Heart left ventricle (tissue), 16 donors: ENCODE results near the gene SYNGR1. TPM values are rescaled to one million over a fixed set of nuclear protein-coding genes. Genes with fewer than 3 reads are reported as not detected.

Source experiments
- ATAC-seq, 4 donors: fragments of 200-7000 bp; cut with Tn5 transposase; one replicate each; pipeline ENCODE4 v1.9.1; 2020 to 2022; ENCODE audit warnings: moderate library complexity in 4 of 4, mild to moderate bottlenecking in 3 of 4, moderate number of reproducible peaks in 1 of 4
- DNase-seq, 5 donors: peaks; one replicate each; pipeline ENCODE4 v3.0.0-alpha.2; 2020
- H3K27ac ChIP-seq, 12 donors: fragments of 200-600 bp; sonication (generic) in 4 of 12; one replicate each; pipeline versions ENCODE4 v1.5.0 to v1.8.0; 2016 to 2022; ENCODE audit warnings: mild to moderate bottlenecking in 2 of 12
- H3K27me3 ChIP-seq, 9 donors: fragments of 200-600 bp; sonication (generic) in 2 of 9; one replicate each; pipeline versions ENCODE4 v1.5.1 to v1.8.0; 2016 to 2022; ENCODE audit warnings: mild to moderate bottlenecking in 3 of 9
- H3K36me3 ChIP-seq, 9 donors: fragments of 200-600 bp; sonication (generic) in 2 of 9; one replicate each; pipeline versions ENCODE4 v1.5.0 to v1.8.0; 2018 to 2022; ENCODE audit warnings: mild to moderate bottlenecking in 2 of 9
- H3K4me1 ChIP-seq, 12 donors: fragments of 200-600 bp; sonication (generic) in 4 of 12; one replicate each; pipeline versions ENCODE4 v1.5.0 to v1.8.0; 2016 to 2022; ENCODE audit warnings: mild to moderate bottlenecking in 3 of 12
- H3K4me3 ChIP-seq, 12 donors: fragments of 200-600 bp; sonication (generic) in 4 of 12; one replicate each; pipeline versions ENCODE4 v1.5.0 to v1.8.0; 2017 to 2022; ENCODE audit warnings: mild to moderate bottlenecking in 9 of 12, moderate library complexity in 4 of 12
- H3K9me3 ChIP-seq, 12 donors: fragments of 200-600 bp; sonication (generic) in 4 of 12; one replicate each; pipeline versions ENCODE4 v1.5.0 to v1.8.0; 2016 to 2022; ENCODE audit warnings: mild to moderate bottlenecking in 1 of 12
- POLR2A ChIP-seq, 2 donors: fragments of 450-650 bp; IDR thresholded peaks; one replicate each; pipeline ENCODE4 v1.6.1; 2017; ENCODE audit warnings: antibody characterized with exemption in 2 of 2, mild to moderate bottlenecking in 2 of 2, moderate library complexity in 2 of 2
- WGBS, 4 donors: extraction: QIAGEN DNeasy Blood & Tissue Kit in 2 of 4; methylation state at CpG; one replicate each; pipeline versions ENCODE4 v1.1.5 to v1.1.7; 2013 to 2018; 5-methylcytosine and 5-hydroxymethylcytosine counted together
- intact Hi-C, 10 donors: fragments of 100-400 bp; cut with DNase I; formaldehyde crosslinking; loops; one replicate each; pipeline versions ENCODE4 v1.11.1 to v1.14.2; 2022
- polyA plus RNA-seq, 2 donors: library from polyadenylated mRNA; stranded (reverse); fragments of 200-250 nt; gene quantifications; one replicate each; pipeline ENCODE4 v1.2.3, GENCODE V29; 2013
- total RNA-seq, 9 donors: library from RNA; depleted of rRNA in 2 of 9; stranded (reverse); fragments of >200 nt in 2 of 9; fragmentation: NEBNext Ultra II Directional in 3 of 9; extraction: Animal tissue kit (Norgen Biotek cat#: 25700) in 3 of 9; gene quantifications; one replicate each; pipeline versions ENCODE4 v1.1.0 to v1.2.4, GENCODE V29; 2016 to 2023
- TF ChIP-seq, protein P1 (sequence below), 12 donors: fragments of 200-600 bp; sonication (generic) in 4 of 12; IDR thresholded peaks; one replicate each; pipeline versions ENCODE4 v1.5.0 to v1.8.0; 2018 to 2022; ENCODE audit warnings: antibody characterized with exemption in 12 of 12, mild to moderate bottlenecking in 5 of 12
- donor health status: ischemic (EF 13 %, LVEDD 7.1; RV severe dilation, severe dysfunction).
- donor health status: healthy with polysubstance abuse.
- donor health status: DM: no; HTN: yes; CAD: no.
- donor health status: DM: no; HTN: no; CAD: no.
- donor health status: ischemic (EF 25% LVEDD 6.9; RV normal size, moderate dysfunction).
- donor health status: ischemic (EF 25% LVEDD 5.7; RV mildly dilated, moderate dysfunction).
- donor health status: healthy.
- donor health status: DM: yes; HTN: yes; CAD: no.
- donor health status: ischemic (EF 35%, LVEDD 5.7; RV mildly dilated, moderate dysfunction).
- donor health status: nonischemic (EF 11% LVEDD 7.7; RV severe dilation, severe dysfunction).
- donor health status: DM: yes; HTN: yes; CAD: no.
- donor health status: PGD.
- donor health status: ischemic (EF 29% LVEDD 5.4; RV normal size, mild dysfunction).
- donor health status: nonischemic (EF 23%, LVEDD 6.1; RV moderate dilation, normal function).

The SYNGR1 gene
- total and polyA plus RNA-seq, 11 donors = 20.0 to 49.9 (median 39.3) TPM

DNA sequence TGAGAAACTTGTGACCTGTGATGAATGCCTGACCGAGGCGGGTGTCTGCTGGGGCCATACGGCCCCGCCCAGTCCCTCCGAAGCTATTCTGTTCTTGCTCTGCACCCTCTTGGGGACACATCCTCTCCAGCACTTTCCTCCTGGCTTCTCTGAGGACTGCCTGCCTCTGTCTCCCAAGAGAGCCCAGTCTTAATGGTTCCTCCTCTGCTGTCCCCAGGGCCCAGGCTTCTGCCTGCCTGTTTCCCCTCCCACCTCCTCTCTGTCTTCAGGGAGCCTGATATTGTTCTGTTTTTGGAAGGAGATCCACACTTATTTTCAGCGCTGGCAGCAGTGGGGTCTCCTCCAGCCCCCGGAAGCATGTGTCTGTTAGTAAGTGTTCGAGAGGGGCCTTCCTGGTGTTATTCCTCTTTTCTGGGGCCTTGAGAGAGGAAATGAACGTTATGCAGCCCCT lies 18.7 kb downstream of the SYNGR1 start:
- peaks cover 0 to 27% (median 6%) of the 10 kb centered on the region in 12 donors for H3K4me1 ChIP-seq
- peaks cover 0 to 12% (median 0%) of the 10 kb centered on the region in 12 donors for H3K9me3 ChIP-seq
- H3K27ac ChIP-seq = peak overlapping the region in 3 of 12 donors; percentile 1 to 45 (median 16)
- no peak overlapping the region for H3K4me3 ChIP-seq
- no peaks in the 10 kb centered on the region for H3K27me3 ChIP-seq
- TF ChIP-seq POLR2A (IDR thresholded peaks at IDR 0.05) = no peak
- TF ChIP-seq, protein P1, sequence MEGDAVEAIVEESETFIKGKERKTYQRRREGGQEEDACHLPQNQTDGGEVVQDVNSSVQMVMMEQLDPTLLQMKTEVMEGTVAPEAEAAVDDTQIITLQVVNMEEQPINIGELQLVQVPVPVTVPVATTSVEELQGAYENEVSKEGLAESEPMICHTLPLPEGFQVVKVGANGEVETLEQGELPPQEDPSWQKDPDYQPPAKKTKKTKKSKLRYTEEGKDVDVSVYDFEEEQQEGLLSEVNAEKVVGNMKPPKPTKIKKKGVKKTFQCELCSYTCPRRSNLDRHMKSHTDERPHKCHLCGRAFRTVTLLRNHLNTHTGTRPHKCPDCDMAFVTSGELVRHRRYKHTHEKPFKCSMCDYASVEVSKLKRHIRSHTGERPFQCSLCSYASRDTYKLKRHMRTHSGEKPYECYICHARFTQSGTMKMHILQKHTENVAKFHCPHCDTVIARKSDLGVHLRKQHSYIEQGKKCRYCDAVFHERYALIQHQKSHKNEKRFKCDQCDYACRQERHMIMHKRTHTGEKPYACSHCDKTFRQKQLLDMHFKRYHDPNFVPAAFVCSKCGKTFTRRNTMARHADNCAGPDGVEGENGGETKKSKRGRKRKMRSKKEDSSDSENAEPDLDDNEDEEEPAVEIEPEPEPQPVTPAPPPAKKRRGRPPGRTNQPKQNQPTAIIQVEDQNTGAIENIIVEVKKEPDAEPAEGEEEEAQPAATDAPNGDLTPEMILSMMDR (IDR thresholded peaks at IDR 0.05) = no peak
- DNase-seq (peak in 1 of 5 donors; percentile 41), ATAC-seq (peak in 1 of 4 donors; percentile 25)
- WGBS, 4 donors = 46 to 62% (median 58%) methylated on average over 7 to 9 of the region's 9 CpGs
- H3K36me3 ChIP-seq = no peaks in the 10 kb centered on the region
- intact Hi-C loops = no loop called here

DNA sequence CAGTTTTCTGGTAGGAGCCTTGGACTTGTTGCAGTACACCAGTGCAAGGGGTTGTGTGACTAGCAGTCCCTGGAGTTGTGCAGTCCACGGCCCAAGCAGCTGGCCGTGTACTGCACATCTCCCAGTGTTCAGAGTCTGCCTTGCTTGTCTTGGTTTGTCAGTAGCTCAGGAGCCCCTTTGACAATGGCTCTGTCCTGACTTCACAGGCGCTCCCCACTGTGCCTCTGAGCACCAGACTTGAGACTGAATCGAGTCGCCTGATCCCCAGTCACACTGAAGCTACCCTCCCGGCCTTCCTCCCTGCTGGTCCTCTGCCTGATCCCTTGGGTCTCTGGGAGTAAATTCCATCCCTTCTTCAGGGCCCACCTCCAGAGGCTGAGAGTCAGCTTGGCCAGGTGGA lies 19.4 kb downstream of the SYNGR1 start:
- Histone ChIP-seq H3K27me3 (no peaks in the 10 kb centered on the region), H3K36me3 (no peaks in the 10 kb centered on the region), H3K27ac (peak overlapping the region in 1 of 12 donors; percentile 45), H3K9me3 (peaks cover 0 to 12% (median 0%) of the 10 kb centered on the region in 12 donors), H3K4me1 (peaks cover 0 to 20% (median under 1%) of the 10 kb centered on the region in 12 donors), H3K4me3 (no peak overlapping the region)
- 84 to 91% (median 89%) methylated on average over 3 to 6 of the region's 6 CpGs for WGBS, 4 donors
- TF ChIP-seq, protein P1 (IDR thresholded peaks at IDR 0.05) = no peak
- TF ChIP-seq POLR2A (IDR thresholded peaks at IDR 0.05) = no peak
- intact Hi-C loops = no loop called here
- no peak for DNase-seq
- no peak for ATAC-seq

DNA sequence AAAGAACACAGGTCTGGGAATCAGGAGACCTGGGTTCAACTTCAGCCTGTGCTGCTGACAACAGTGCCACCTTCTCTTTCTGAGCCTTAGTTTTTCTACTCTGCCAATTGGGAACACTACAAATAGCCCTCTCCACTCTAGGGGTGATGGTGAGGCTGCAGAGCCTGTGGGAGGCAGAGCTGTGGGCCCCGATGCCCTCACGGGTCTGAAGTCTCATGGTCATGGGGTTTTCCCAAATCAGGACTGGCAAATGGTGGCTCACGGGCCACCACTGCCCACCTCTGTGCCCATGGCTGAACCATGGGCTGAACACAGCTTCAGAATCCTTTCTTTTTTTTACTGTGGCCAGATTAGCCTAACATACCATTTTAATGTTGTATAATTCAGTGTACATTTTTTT lies 19.8 kb downstream of the SYNGR1 start:
- ATAC-seq (no peak), DNase-seq (no peak)
- intact Hi-C loops = no loop called here
- no peak for TF ChIP-seq POLR2A (IDR thresholded peaks at IDR 0.05)
- TF ChIP-seq, protein P1 (IDR thresholded peaks at IDR 0.05) = no peak
- Histone ChIP-seq H3K4me3 (no peak overlapping the region), H3K27me3 (no peaks in the 10 kb centered on the region), H3K9me3 (peaks cover 0 to 12% (median 0%) of the 10 kb centered on the region in 12 donors), H3K4me1 (peaks cover 0 to 19% (median 0%) of the 10 kb centered on the region in 12 donors), H3K36me3 (no peaks in the 10 kb centered on the region), H3K27ac (no peak overlapping the region)
- WGBS, 4 donors = 81 to 92% (median 91%) methylated on average over 3 of the region's 3 CpGs

DNA sequence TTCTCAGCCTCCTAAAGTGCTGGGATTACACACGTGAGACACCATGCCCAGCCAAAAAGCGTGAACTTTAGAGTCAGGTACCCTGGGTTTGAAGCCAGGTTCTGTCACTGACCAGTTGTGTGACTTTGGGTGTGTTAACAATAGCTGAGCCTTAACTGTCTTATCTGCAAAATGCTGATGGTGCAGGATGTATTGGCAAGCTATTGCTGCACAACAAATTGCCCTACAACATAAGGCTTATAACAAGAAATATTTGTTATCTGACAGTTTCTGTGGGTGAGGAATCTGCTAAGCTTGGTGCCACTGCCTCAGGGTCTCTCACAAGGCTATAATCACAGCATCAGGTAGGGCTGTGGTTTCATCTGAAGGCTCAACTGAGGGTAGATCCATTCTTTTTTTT lies 21.9 kb downstream of the SYNGR1 start:
- peaks cover 0 to 12% (median 0%) of the 10 kb centered on the region in 12 donors for H3K9me3 ChIP-seq
- H3K36me3 ChIP-seq = peaks cover 0 to 9% (median 3%) of the 10 kb centered on the region in 9 donors
- ATAC-seq = no peak
- H3K27me3 ChIP-seq = no peaks in the 10 kb centered on the region
- 85 to 98% (median 96%) methylated on average over 2 of the region's 2 CpGs for WGBS, 4 donors
- DNase-seq = no peak
- no peak overlapping the region for H3K4me3 ChIP-seq
- no peak overlapping the region for H3K27ac ChIP-seq
- intact Hi-C loops = no loop called here
- H3K4me1 ChIP-seq = peaks cover 0 to 13% (median 0%) of the 10 kb centered on the region in 12 donors
- TF ChIP-seq POLR2A (IDR thresholded peaks at IDR 0.05) = no peak
- TF ChIP-seq, protein P1 (IDR thresholded peaks at IDR 0.05) = no peak
